BE2C (cell line): Measurements from ENCODE around the gene ALK. TPM values are rescaled to one million over a fixed set of nuclear protein-coding genes. Genes with fewer than 3 reads are reported as not detected.

Experiments used
- DNase-seq: peaks from one replicate; pipeline ENCODE4 v3.0.0-alpha.2; 2020
- H3K27me3 ChIP-seq: fragments of 250-450 bp; sonication (Bioruptor Pico); 2 replicates; pipeline ENCODE4 v1.5.1; 2020; ENCODE audit warnings: mild to moderate bottlenecking
- H3K36me3 ChIP-seq: fragments of 250-450 bp; sonication (Bioruptor Pico); 2 replicates; pipeline ENCODE4 v1.5.1; 2020; ENCODE audit warnings: mild to moderate bottlenecking
- H3K4me1 ChIP-seq: fragments of 250-450 bp; sonication (Bioruptor Pico); 2 replicates; pipeline ENCODE4 v1.5.1; 2020
- H3K4me3 ChIP-seq: 2 replicates; pipeline ENCODE4 v1.5.1; 2011; ENCODE audit warnings: low read depth, low read length
- H3K9me3 ChIP-seq: fragments of 250-450 bp; sonication (Bioruptor Pico); 2 replicates; pipeline ENCODE4 v1.5.1; 2020
- polyA plus RNA-seq: library from polyadenylated mRNA; unstranded; fragments of >200 nt; gene quantifications from one replicate; pipeline ENCODE4 v1.2.1, GENCODE V29; 2012; ENCODE audit warnings: low read depth, missing spikeins; ENCODE audit not compliant: insufficient read length, insufficient read depth
- TF ChIP-seq, protein P1 (sequence below): IDR thresholded peaks from 2 replicates; pipeline ENCODE4 v1.5.1; 2012; ENCODE audit warnings: mild to moderate bottlenecking, low read depth, low read length

ALK gene
- polyA plus RNA-seq = 0.99 TPM

- peak within 1 kb of the TSS; percentile 75 for H3K4me3 ChIP-seq
- TF ChIP-seq, protein P1, sequence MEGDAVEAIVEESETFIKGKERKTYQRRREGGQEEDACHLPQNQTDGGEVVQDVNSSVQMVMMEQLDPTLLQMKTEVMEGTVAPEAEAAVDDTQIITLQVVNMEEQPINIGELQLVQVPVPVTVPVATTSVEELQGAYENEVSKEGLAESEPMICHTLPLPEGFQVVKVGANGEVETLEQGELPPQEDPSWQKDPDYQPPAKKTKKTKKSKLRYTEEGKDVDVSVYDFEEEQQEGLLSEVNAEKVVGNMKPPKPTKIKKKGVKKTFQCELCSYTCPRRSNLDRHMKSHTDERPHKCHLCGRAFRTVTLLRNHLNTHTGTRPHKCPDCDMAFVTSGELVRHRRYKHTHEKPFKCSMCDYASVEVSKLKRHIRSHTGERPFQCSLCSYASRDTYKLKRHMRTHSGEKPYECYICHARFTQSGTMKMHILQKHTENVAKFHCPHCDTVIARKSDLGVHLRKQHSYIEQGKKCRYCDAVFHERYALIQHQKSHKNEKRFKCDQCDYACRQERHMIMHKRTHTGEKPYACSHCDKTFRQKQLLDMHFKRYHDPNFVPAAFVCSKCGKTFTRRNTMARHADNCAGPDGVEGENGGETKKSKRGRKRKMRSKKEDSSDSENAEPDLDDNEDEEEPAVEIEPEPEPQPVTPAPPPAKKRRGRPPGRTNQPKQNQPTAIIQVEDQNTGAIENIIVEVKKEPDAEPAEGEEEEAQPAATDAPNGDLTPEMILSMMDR = no peak
- DNase-seq = peak; percentile 99
- peaks cover 15% of the 10 kb centered on the region for H3K27me3 ChIP-seq
- H3K9me3 ChIP-seq = no peaks in the 10 kb centered on the region
- H3K36me3 ChIP-seq = no peaks in the 10 kb centered on the region
- H3K4me1 ChIP-seq = peaks cover under 1% of the 10 kb centered on the region
Observed at GRCh38 chr2:29921560-29921915, at the start of gene ALK. Gene ALK, minus strand, starts transcription at chr2:29921586. Its CDS starts 927 bp downstream, at chr2:29920659.

GRCh38 chr2:29966266-29966665 is 44.9 kb upstream of the ALK start:
- no peaks in the 10 kb centered on the region for H3K9me3 ChIP-seq
- H3K36me3 ChIP-seq = no peaks in the 10 kb centered on the region
- TF ChIP-seq, protein P1 = no peak
- no peaks in the 10 kb centered on the region for H3K4me1 ChIP-seq
- no peak overlapping the region for H3K4me3 ChIP-seq
- no peaks in the 10 kb centered on the region; the same call in 1 of the 2 replicates for H3K27me3 ChIP-seq
- DNase-seq = no peak

GRCh38 chr2:29963972-29964570 is 42.7 kb upstream of the ALK start:
- TF ChIP-seq, protein P1 = no peak
- H3K27me3 ChIP-seq = no peaks in the 10 kb centered on the region; the same call in 1 of the 2 replicates

DNA sequence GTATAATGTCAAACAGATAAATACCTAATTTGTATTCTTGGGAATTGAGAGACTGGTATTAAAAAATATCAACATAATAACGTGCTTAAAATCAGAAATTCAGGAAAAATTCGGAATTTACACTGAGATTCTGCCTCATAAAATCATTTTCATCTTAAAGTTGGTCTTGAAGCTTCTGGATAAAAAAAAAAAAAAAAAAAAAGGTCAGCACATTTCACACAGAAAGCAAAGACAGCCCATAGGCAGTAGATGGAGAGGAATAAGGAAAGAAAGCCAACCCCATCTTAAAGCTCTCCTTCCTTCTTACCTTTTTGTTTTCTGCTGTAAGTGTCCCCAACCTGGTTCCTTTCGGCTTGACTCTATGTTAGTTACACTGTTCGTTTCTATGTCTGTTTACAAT is 41.5 kb upstream of the ALK start:
- Histone ChIP-seq H3K27me3 (no peaks in the 10 kb centered on the region; the same call in 1 of the 2 replicates), H3K36me3 (no peaks in the 10 kb centered on the region), H3K4me1 (no peaks in the 10 kb centered on the region), H3K9me3 (no peaks in the 10 kb centered on the region), H3K4me3 (no peak overlapping the region)
- DNase-seq = no peak
- TF ChIP-seq, protein P1 = no peak

More at GRCh38 chr2:29963972-29964570, 42.7 kb upstream of the ALK start:
- Histone ChIP-seq H3K4me1 (no peaks in the 10 kb centered on the region), H3K36me3 (no peaks in the 10 kb centered on the region), H3K9me3 (no peaks in the 10 kb centered on the region), H3K4me3 (no peak overlapping the region)
- no peak for DNase-seq

DNA sequence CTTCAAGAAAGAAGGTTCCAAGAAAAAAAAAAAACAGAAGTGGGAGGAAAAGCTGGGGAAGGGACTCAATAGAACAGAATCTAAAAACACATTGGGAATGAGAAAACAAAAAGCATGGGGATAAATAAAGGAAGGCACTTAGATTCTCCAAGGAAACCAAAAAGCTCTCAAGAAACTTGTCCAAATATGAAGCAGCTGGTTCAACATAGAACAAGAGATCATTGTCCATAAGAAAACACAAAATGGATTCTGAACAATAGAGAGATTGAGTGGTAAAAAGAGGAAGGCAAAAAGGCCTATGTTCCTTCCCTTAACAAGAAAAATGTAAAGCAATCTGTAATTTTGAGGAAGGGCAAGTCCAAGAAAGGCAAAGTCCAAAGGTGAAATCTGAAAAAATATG is 32.9 kb upstream of the ALK start:
- Histone ChIP-seq H3K36me3 (no peaks in the 10 kb centered on the region), H3K27me3 (no peaks in the 10 kb centered on the region), H3K4me1 (peaks cover 12% of the 10 kb centered on the region), H3K9me3 (no peaks in the 10 kb centered on the region), H3K4me3 (no peak overlapping the region)
- no peak for DNase-seq
- TF ChIP-seq, protein P1 = no peak

DNA sequence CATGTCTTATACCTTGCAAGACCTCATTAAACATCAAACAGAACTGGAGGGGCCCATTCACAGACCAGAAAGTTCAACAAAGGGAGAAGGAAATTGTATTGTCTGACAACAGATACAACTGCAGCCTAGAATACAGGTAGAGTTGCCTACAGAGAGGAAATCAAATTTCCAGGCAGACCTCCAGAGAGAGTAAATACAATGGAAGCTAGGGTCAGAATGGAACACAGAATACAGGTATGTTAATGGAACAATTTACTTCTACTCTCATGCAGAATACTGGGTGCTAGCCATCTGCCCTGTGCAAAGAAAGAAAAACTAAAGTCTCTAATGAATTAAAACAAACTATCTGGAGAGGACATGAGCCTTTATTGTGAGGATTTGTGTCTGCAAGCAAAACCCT is 31.6 kb upstream of the ALK start:
- no peak overlapping the region for H3K4me3 ChIP-seq
- H3K27me3 ChIP-seq = no peaks in the 10 kb centered on the region
- TF ChIP-seq, protein P1 = no peak
- H3K36me3 ChIP-seq = no peaks in the 10 kb centered on the region
- H3K9me3 ChIP-seq = no peaks in the 10 kb centered on the region
- DNase-seq = no peak
- peaks cover 12% of the 10 kb centered on the region for H3K4me1 ChIP-seq
